GM18858 (cell line): ENCODE data around the gene CELF4.

ENCODE experiments used
- ATAC-seq: cut with Tn5 transposase; IDR thresholded peaks from one replicate; pipeline ENCODE4 v1.9.1; 2021; ENCODE audit not compliant: unreplicated experiment

The CELF4 gene

DNA sequence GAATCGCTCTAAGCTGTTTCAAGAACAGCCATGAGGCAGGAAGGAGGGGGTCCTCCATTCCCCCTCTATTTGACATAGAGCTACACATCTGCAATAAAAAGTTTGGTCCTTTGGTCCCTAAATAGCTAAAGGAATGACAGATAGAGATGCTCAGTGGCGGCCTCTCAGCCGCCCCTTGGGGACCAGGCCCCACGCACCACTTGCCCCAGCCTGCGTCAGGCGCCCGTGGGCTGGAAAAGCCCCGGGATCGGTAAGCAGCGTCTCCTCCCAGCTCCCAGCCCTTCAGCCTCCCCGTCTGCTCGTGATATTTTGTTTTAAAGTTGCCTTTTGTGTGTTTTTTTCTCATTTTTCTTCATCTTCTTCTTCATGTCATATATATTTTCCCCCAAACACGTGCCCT is 321.0 kb downstream of the CELF4 start:
- ATAC-seq, result no peak

DNA sequence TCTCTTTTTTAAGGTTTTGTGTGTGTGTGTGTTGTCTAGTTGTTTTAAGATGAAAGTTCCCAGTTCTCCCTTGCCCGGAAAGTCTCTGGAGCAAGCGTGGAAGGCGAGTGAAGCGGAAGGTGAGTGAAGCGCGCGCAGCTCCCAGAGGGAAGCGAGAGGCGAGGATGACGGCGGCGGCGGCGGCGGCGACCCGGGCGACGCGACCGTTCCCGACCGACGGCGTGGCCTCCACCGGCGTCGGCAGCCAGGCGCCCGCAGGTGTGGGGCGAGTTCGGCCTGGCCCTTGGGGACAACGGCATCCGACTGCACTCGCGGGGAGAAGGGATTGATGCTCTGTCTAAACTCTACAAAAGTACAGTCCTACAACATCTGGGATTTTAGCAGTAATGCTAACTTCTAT is 321.9 kb downstream of the CELF4 start:
- no peak for ATAC-seq

DNA sequence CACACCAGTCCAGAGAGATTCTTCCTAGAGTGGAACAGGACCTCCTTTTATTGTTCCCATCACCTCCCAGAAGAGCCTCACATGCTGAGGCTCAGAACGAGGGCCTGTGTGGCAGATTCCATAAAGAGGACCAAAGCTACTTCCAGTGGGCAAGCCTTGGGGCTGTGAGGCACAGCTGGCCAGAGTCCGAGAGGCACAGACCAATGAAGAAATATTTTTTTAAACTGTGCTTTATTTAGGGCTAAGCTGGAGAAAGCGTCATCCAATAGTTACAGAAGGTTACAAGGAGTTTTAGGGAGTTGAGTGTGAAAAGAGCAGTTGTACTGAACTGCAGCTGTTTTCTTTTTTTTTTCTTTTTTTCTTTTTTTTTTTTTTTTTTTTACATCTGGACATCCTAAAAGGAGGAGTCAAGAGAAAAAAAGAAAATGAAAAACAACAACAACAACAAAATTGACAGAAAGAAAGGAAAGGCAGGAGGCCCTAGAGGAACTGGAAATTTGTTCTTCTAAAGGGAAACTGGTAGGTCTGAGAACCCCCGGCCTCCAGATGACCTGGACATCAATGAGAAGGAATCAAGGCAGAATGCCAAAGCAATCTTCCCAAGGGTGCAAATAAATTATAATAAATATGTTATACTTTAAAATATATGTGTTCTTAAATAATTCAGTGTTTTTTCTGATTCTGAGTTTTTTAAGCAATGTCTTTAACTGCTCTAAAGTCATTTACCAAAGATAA is 322.6 kb downstream of the CELF4 start:
- ATAC-seq, result no peak

DNA sequence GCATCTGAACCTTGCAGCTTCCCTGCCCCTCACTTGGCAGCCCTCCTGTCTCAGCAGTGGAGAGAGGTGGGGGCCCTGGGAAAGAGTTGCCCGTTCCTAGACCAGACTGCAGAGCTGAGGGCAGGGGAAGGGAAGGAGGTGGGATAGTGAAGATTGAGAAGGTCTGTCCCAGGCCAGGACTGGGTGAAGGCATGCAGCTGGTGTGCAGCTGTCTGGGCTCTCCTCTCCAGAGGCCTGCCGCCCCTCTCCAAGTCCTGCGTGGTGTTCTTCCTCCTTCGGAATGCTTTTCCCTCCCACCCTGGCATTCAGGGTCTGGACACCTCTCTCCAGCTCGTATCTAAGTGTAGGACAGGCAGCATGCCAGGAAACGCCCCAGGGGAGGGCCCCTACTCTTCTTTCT is 323.5 kb downstream of the CELF4 start:
- no peak for ATAC-seq

DNA sequence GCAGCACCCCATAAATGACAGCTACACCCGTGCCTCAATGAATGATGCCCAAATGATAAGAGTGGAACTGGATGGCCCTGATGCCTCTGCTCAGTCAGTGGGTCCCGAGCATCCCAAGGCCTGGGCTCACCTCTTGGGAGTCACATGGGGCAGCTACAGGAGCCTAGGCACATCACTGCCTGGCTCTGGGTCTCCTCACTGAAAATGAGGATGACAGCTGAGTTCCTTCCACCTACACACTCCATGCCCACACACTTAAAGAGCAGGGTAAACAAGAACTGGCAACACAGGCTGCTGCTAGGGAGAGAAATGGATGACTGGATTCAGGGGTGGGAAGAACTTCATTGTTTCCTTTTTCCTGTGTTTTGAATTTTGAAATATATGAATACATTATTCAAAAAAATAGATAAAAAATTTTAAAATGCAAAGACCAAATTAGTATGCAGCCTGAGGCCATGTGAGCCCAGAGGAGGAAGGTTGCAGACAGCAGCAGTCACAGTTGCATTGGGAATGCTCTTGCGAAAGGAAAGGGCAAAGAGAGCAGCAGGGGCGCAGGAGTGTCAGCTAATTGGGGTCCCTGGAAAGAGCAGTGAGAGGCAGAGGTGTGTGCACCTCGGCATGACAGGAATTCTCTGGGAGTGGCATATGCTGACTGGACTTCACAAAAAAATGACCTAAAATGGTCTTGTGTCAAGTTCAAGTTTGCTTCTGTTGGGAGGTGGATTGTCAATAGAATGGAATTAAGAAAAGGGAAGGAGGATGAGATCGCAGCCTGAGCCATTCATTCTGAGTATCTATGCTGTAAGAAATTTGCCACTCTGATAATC is 327.1 kb downstream of the CELF4 start:
- no peak for ATAC-seq

DNA sequence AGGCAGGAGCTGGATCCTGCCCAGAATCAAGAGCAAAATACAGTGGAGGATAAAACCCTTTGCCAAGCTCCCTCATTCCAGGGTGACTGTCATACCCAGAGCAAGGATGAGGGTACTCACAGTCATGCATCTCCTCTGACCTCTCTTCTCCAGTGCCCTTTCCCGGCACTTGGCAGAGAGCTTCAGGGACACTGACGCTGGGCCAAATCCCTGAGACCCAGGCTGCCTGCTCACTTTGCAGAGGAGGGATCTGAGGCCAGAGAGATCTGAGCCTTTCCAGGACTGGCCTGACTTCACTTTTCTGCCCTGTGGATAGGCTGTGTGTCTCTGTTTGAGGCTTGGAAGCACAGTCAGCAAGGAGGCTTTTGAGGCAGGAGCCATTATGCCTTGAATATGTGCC is 330.0 kb downstream of the CELF4 start:
- ATAC-seq, result no peak

DNA sequence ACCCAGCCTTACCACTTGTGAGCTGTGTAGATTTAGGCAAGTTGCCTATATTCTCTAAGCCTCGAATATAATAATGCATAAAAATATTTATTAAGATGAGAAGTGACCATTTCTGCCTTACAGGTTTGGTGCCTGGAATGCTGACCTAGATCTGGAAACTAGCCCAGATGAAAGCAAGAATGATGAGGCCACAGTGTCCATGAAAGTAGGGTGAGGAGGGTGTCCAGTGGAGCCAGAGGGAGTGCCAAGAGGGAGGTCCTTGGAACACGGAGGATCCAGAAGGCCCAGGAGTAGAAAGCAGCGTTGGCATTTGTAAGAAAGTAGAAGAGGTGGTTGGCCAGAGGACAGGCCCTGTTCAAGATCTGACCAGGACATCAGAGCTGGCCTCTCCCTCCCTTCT is 334.3 kb downstream of the CELF4 start:
- ATAC-seq, result no peak

DNA sequence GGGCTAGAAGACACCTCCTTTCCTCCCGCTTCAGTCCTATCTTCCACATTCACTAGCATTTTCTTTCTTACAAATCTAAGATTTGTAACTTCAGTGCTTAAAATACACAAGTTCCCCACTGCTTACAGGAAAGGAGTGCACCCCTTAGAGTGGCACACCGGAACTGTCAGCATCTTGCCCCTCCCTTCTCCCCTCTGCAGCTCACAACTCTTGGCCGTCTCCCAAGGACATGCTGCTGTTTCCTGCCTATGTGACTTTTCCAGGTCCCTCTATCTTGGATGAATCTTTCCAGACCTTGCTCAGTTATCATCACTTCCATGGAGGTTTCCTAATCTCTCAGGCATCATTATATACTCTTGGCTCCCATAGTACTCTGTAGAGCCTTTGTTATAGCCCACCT is 334.8 kb downstream of the CELF4 start:
- ATAC-seq, result no peak

DNA sequence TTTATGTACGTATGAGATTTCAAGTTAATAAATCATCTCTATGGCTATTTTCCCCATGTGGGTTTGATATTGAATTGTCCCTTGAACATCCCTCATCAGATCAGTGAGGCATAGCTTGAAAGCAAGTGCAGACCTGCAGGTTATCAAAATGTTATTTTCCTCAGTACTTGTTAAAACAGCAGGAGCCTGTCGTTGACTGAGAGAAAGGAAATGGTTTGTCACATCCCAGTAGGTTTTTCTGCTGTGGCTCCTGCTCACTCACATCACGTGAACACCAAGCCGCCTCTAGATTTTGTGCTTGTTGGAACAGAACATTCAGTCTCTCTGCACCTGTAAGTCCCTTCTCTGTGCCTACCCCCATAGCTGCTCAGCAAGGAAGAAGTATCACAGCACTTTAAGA is 340.3 kb downstream of the CELF4 start:
- ATAC-seq, result no peak

DNA sequence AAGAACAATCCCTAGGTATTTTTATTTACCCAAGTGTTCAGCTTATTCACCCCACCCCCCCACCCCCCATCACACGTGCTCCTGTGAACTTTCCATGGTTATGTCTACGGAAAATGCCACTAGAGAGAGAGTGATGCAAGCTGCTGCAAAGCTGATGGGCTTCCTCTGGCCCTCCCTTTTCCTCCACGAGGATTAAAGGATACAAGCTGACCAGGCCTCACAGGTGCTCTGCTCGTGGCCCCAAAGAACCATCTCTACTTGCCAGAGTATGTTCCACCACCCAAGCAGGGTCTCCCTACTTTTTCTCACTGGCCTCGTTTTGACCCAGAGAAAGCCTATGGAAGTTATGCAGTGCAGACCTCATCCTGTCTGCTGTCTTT is 342.6 kb downstream of the CELF4 start:
- ATAC-seq, result no peak

DNA sequence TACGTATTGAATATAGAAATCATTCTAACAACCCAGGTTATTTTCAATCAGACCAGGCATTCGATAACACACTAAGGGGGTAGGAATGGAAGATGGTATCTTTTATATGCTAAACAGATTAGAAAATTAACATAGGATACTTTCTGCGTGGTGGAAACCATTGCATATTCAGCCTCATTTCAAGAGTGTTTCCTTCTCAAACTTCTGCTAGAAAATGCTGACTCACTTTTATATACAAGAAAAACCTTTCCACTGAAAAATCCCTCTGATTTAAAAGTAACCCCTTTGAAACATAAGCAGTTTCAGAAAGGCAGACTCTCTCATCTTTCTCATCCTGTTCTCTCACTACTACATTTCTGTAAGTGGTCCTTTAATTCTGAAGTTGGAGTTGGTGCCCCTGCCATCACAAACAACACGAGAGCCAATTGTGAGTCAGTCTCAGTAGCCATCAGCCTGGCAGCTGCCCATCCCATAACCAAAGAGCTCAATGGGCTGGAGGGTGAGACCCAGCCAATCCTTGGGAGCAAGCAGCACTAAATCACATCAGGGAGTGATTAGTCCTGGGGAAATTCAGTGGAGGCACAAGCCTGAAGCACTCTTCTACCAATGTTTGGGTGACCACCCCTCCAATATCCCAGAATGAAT is 343.1 kb downstream of the CELF4 start:
- ATAC-seq, result no peak

DNA sequence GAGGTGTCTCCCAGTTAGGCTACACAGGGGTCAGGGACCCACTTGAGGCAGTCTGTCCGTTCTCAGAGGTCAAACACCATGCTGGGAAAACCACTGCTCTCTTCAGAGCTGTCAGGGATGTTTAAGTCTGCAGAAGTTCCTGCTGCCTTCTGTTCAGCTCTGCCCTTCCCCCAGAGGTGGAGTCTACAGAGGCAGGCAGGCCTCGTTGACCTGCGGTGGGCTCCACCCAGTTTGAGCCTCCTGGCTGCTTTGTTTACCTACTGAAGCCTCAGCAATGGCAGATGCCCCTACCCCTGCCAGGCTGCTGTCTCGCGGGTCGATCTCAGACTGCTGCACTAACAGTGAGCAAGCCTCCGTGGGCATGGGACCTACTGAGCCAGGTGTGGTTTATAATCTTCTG is 346.3 kb downstream of the CELF4 start:
- ATAC-seq, result no peak

DNA sequence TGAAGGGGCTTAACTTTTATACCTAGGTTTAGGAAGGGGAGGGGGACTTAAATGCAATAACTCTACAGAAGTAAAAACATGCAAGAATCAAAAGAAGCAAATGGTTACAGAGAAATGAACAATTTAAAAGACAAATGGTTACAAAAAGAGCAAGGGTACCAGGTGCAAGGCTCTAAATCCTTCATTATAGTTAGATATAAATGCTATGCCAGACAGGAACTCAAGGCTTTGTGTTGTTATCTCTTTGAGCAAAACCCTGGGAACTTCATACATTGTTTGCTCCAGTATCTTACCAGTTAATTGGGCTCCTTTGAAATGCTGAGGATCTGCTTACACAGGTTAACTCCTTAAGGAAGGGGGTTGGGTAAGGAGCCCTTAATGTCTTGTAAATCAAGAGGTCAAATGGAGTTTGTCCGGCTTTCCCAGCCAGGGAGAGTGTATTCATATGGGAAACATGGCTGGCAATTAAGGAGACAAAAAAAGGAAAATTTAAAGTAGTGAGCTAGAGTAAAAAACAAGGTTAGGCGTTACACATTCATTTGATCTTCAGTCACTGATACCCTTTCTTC is 347.5 kb downstream of the CELF4 start:
- ATAC-seq, result no peak

DNA sequence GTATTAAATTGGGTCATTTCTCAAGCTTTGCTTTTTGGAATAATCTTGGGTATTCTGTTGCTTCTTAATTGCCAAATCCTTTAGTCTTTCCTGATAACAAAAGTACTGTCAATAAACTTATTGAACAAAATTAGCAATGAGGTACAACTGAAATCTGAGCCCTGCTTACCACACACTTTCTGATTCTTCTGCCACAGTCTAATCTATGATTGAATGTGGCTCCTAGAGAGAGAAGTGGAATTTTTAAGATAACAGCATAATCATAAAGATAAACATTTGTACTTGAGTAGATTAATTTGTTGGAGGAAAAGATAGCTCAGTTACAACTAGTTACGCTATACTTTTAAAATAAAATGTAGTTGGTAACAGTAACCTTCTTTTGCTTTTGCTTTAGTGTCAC is 354.8 kb downstream of the CELF4 start:
- ATAC-seq, result no peak

DNA sequence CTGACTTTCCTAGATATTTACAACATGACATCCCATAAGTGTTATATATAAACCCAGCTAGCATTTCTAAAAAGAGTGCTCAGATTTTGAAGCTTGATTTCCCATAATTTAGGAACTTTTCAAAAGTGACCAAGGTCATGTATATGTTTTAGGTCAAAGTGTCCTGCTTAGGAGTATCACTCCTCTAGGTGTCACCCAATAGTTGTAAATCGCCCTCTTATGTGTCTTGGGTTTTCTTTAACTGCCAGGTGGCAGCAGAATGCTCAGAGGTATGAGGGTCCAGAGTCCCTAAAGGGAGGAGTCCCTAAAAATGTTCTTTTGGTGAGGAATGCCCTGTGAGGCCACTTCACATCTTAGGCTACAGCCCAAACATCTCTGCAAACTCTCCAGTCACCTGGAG is 358.3 kb downstream of the CELF4 start:
- no peak for ATAC-seq

DNA sequence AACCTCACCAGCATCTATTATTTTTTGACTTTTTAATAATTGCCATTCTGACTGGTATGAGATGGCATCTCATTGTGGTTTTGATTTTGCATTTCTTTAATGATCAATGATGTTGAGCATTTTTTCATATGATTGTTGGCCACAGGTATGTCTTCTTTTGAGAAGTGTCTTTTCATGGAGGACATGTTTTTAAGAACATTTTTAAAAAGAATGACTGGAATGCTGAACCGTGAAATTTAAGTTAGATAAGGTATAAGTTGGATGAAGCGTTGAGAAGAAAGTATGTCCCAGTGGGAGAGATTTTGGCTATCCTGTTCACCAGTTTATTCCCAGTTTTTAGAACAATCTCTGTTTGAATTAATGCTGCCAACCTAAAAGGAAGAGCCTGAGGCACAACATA is 365.9 kb downstream of the CELF4 start:
- no peak for ATAC-seq
